ENCODE measurements around the gene SPPL2A. TPM values are rescaled to one million over a fixed set of nuclear protein-coding genes. Genes with fewer than 3 reads are reported as not detected.

The SPPL2A gene
- total and polyA plus RNA-seq, 10 donors = 18.0 to 425 (median 113) TPM

GRCh38 chr15:50758712-50759205, 6.7 kb downstream of the SPPL2A start:
- H3K27me3 ChIP-seq (replicated peaks in 1 of 7) = no peaks in the 10 kb centered on the region
- no peak for DNase-seq
- WGBS, 5 donors = 86 to 99% (median 97%) methylated on average over 4 of the region's 4 CpGs
- H3K4me3 ChIP-seq = no peak overlapping the region
- H3K36me3 ChIP-seq = peaks cover 0 to 14% (median 0%) of the 10 kb centered on the region in 6 donors
- H3K27ac ChIP-seq = no peak overlapping the region
- TF ChIP-seq CTCF (IDR thresholded peaks at IDR 0.05 in 8 of 11, conservative IDR thresholded peaks at IDR 0.05 in 3 of 11) = no peak
- TF ChIP-seq POLR2A (IDR thresholded peaks at IDR 0.05) = no peak
- no peak for TF ChIP-seq POLR2AphosphoS5 (IDR thresholded peaks at IDR 0.05)
- peaks cover 7 to 82% (median 34%) of the 10 kb centered on the region in 6 donors for H3K4me1 ChIP-seq
- no peaks in the 10 kb centered on the region for H3K9me3 ChIP-seq
- intact Hi-C loops (cut with DNase I; ENCODE audit: low total_unique reads) = no loop called here

GRCh38 chr15:50753463-50753862, 12.0 kb downstream of the SPPL2A start:
- intact Hi-C loops (cut with DNase I; ENCODE audit: low total_unique reads) = no loop called here
- H3K9me3 ChIP-seq = no peaks in the 10 kb centered on the region
- no peaks in the 10 kb centered on the region for H3K27me3 ChIP-seq (replicated peaks in 1 of 7)
- H3K36me3 ChIP-seq = peaks cover 0 to 33% (median 6%) of the 10 kb centered on the region in 6 donors
- no peak overlapping the region for H3K4me3 ChIP-seq
- no peak for DNase-seq
- H3K4me1 ChIP-seq = peaks cover 0 to 80% (median 19%) of the 10 kb centered on the region in 6 donors
- WGBS, 5 donors = 86 to 100% (median 100%) methylated on average over 1 of the region's 1 CpG
- no peak overlapping the region for H3K27ac ChIP-seq
- TF ChIP-seq POLR2AphosphoS5 (IDR thresholded peaks at IDR 0.05) (no peak), CTCF (IDR thresholded peaks at IDR 0.05 in 8 of 11, conservative IDR thresholded peaks at IDR 0.05 in 3 of 11) (no peak), POLR2A (IDR thresholded peaks at IDR 0.05) (no peak)

- intact Hi-C loops (cut with DNase I; ENCODE audit: low total_unique reads) = no loop called here
- 77 to 85% (median 80%) methylated on average over 2 of the region's 2 CpGs for WGBS, 5 donors
- no peak for TF ChIP-seq POLR2AphosphoS5 (IDR thresholded peaks at IDR 0.05)
- no peak for TF ChIP-seq CTCF (IDR thresholded peaks at IDR 0.05 in 8 of 11, conservative IDR thresholded peaks at IDR 0.05 in 3 of 11)
- no peak for TF ChIP-seq POLR2A (IDR thresholded peaks at IDR 0.05)
- peaks cover 0 to 62% (median 14%) of the 10 kb centered on the region in 6 donors for H3K4me1 ChIP-seq
- no peak for DNase-seq
- no peaks in the 10 kb centered on the region for H3K9me3 ChIP-seq
- H3K27ac ChIP-seq = no peak overlapping the region
- H3K27me3 ChIP-seq (replicated peaks in 1 of 7) = no peaks in the 10 kb centered on the region
- no peak overlapping the region for H3K4me3 ChIP-seq
- peaks cover 0 to 54% (median 22%) of the 10 kb centered on the region in 6 donors for H3K36me3 ChIP-seq
Measured at GRCh38 chr15:50751394-50751793, 14.1 kb downstream of the SPPL2A start.

- Histone ChIP-seq H3K27ac (no peak overlapping the region), H3K4me3 (no peak overlapping the region), H3K4me1 (peaks cover 0 to 62% (median 14%) of the 10 kb centered on the region in 6 donors), H3K27me3 (replicated peaks in 1 of 7) (no peaks in the 10 kb centered on the region), H3K36me3 (peaks cover 0 to 64% (median 34%) of the 10 kb centered on the region in 6 donors), H3K9me3 (no peaks in the 10 kb centered on the region)
- WGBS, 5 donors = 85 to 93% (median 91%) methylated on average over 6 of the region's 6 CpGs
- intact Hi-C loops (cut with DNase I; ENCODE audit: low total_unique reads) = no loop called here
- DNase-seq = no peak
- no peak for TF ChIP-seq POLR2AphosphoS5 (IDR thresholded peaks at IDR 0.05)
- TF ChIP-seq CTCF (IDR thresholded peaks at IDR 0.05 in 8 of 11, conservative IDR thresholded peaks at IDR 0.05 in 3 of 11) = no peak
- TF ChIP-seq POLR2A (IDR thresholded peaks at IDR 0.05) = no peak
Measured at GRCh38 chr15:50750227-50750705, 15.2 kb downstream of the SPPL2A start.

Data from spleen (tissue), 11 donors.